ENCODE data around the gene CDK16.

Gene CDK16

GRCh38 chrX:47199286-47199685 lies 19.2 kb upstream of the CDK16 start:
- Histone ChIP-seq H3K27me3 (ENCODE audit: control insufficient read depth, insufficient read depth, low read length) (no peaks in the 10 kb centered on the region), H3K9ac (no peak overlapping the region), H3K9me3 (ENCODE audit: control insufficient read depth, low read length) (no peaks in the 10 kb centered on the region), H3K36me3 (ENCODE audit: control insufficient read depth, insufficient read depth, low read length) (no peaks in the 10 kb centered on the region), H3K4me2 (ENCODE audit: low read length) (no peak overlapping the region), H2AFZ (no peak overlapping the region), H3K79me2 (peaks cover 14% of the 10 kb centered on the region), H3K4me1 (peaks cover 2% of the 10 kb centered on the region), H3K4me3 (ENCODE audit: low read depth, low read length) (no peak overlapping the region), H3K27ac (no peak overlapping the region)
- TF ChIP-seq CTCF (IDR thresholded peaks at IDR 0.05) = no peak

GRCh38 chrX:47200385-47201150 lies 17.9 kb upstream of the CDK16 start:
- H3K36me3 ChIP-seq (ENCODE audit: control insufficient read depth, insufficient read depth, low read length) = no peaks in the 10 kb centered on the region
- no peaks in the 10 kb centered on the region for H3K9me3 ChIP-seq (ENCODE audit: control insufficient read depth, low read length)
- no peak overlapping the region for H3K4me2 ChIP-seq (ENCODE audit: low read length)
- peaks cover 7% of the 10 kb centered on the region for H3K79me2 ChIP-seq
- H3K9ac ChIP-seq = no peak overlapping the region
- H3K27me3 ChIP-seq (ENCODE audit: control insufficient read depth, insufficient read depth, low read length) = no peaks in the 10 kb centered on the region
- H3K27ac ChIP-seq = no peak overlapping the region
- H3K4me1 ChIP-seq = peaks cover 2% of the 10 kb centered on the region
- H3K4me3 ChIP-seq (ENCODE audit: low read depth, low read length) = no peak overlapping the region
- no peak overlapping the region for H2AFZ ChIP-seq
- no peak for TF ChIP-seq CTCF (IDR thresholded peaks at IDR 0.05)

- no peak overlapping the region for H3K4me2 ChIP-seq (ENCODE audit: low read length)
- H3K4me3 ChIP-seq (ENCODE audit: low read depth, low read length) = no peak overlapping the region
- no peak overlapping the region for H2AFZ ChIP-seq
- no peak for TF ChIP-seq CTCF (IDR thresholded peaks at IDR 0.05)
- no peaks in the 10 kb centered on the region for H3K27me3 ChIP-seq (ENCODE audit: control insufficient read depth, insufficient read depth, low read length)
- H3K27ac ChIP-seq = no peak overlapping the region
- H3K79me2 ChIP-seq = peaks cover 7% of the 10 kb centered on the region
- H3K4me1 ChIP-seq = peaks cover 2% of the 10 kb centered on the region
- H3K36me3 ChIP-seq (ENCODE audit: control insufficient read depth, insufficient read depth, low read length) = no peaks in the 10 kb centered on the region
- H3K9me3 ChIP-seq (ENCODE audit: control insufficient read depth, low read length) = no peaks in the 10 kb centered on the region
- no peak overlapping the region for H3K9ac ChIP-seq
Measured at GRCh38 chrX:47201345-47201944, 17.0 kb upstream of the CDK16 start.

- no peak overlapping the region for H3K27ac ChIP-seq
- no peak for TF ChIP-seq CTCF (IDR thresholded peaks at IDR 0.05)
- H3K4me1 ChIP-seq = peaks cover 2% of the 10 kb centered on the region
- no peak overlapping the region for H3K4me2 ChIP-seq (ENCODE audit: low read length)
- no peak overlapping the region for H2AFZ ChIP-seq
- no peaks in the 10 kb centered on the region for H3K36me3 ChIP-seq (ENCODE audit: control insufficient read depth, insufficient read depth, low read length)
- no peak overlapping the region for H3K4me3 ChIP-seq (ENCODE audit: low read depth, low read length)
- H3K79me2 ChIP-seq = peaks cover 7% of the 10 kb centered on the region
- no peaks in the 10 kb centered on the region for H3K27me3 ChIP-seq (ENCODE audit: control insufficient read depth, insufficient read depth, low read length)
- no peak overlapping the region for H3K9ac ChIP-seq
- H3K9me3 ChIP-seq (ENCODE audit: control insufficient read depth, low read length) = no peaks in the 10 kb centered on the region
Measured at GRCh38 chrX:47202316-47202715, 16.2 kb upstream of the CDK16 start.
